GM18861 (cell line): ENCODE results near the gene WDR35.
"Not testable (repeated sequence)": the region's sequence is repeated elsewhere in the genome, so short reads cannot be mapped to it uniquely, and the experiment has no call there.

ENCODE experiments used
- ATAC-seq: cut with Tn5 transposase; IDR thresholded peaks from one replicate; pipeline ENCODE4 v1.9.1; 2021; ENCODE audit not compliant: unreplicated experiment

The WDR35 gene

GRCh38 chr2:19942199-19942598 lies 47.7 kb downstream of the WDR35 start:
- no peak for ATAC-seq

GRCh38 chr2:19937004-19937403 lies 52.9 kb downstream of the WDR35 start:
- ATAC-seq = no peak

- no peak for ATAC-seq
Observed at GRCh38 chr2:19936203-19936602, 53.7 kb downstream of the WDR35 start.

GRCh38 chr2:19933351-19933981 lies 56.4 kb downstream of the WDR35 start:
- ATAC-seq = peak; percentile 83

GRCh38 chr2:19932928-19933327 lies 57.0 kb downstream of the WDR35 start:
- ATAC-seq = peak; percentile 13

GRCh38 chr2:19929226-19929625 lies 60.7 kb downstream of the WDR35 start:
- ATAC-seq = no peak

- ATAC-seq = not testable (repeated sequence)
Observed at GRCh38 chr2:19927816-19928215, 62.1 kb downstream of the WDR35 start.

GRCh38 chr2:19924526-19924925 lies 65.4 kb downstream of the WDR35 start:
- not testable (repeated sequence) for ATAC-seq

- ATAC-seq = not testable (repeated sequence)
Observed at GRCh38 chr2:19922188-19922587, 67.7 kb downstream of the WDR35 start.

- no peak for ATAC-seq
Observed at GRCh38 chr2:19916385-19916950, 73.4 kb downstream of the WDR35 start.

GRCh38 chr2:19914266-19914975 lies 75.5 kb downstream of the WDR35 start:
- ATAC-seq = no peak

- ATAC-seq = no peak
Observed at GRCh38 chr2:19911808-19912509, 77.9 kb downstream of the WDR35 start.

GRCh38 chr2:19902216-19902740 lies 87.6 kb downstream of the WDR35 start:
- no peak for ATAC-seq

GRCh38 chr2:19901442-19902215 lies 88.3 kb downstream of the WDR35 start, which contains the start of gene TTC32:
TTC32 (minus strand) TSS chr2:19901983; CDS start chr2:19901854, 129 bp downstream.
- peak; percentile 80 for ATAC-seq

GRCh38 chr2:19900931-19901441 lies 88.9 kb downstream of the WDR35 start:
- ATAC-seq = no peak

- ATAC-seq = peak; percentile 29
Observed at GRCh38 chr2:19899985-19900930, 89.6 kb downstream of the WDR35 start.

GRCh38 chr2:19898592-19899329 lies 91.1 kb downstream of the WDR35 start:
- no peak for ATAC-seq

- no peak for ATAC-seq
Observed at GRCh38 chr2:19897623-19898245, 92.2 kb downstream of the WDR35 start.
